Measurements from ENCODE around the gene ARMCX1. TPM values are rescaled to one million over a fixed set of nuclear protein-coding genes. Genes with fewer than 3 reads are reported as not detected.
A peak's percentile ranks its signal among the peaks of the same experiment; 100 is the strongest.
"Not testable (repeated sequence)": the region's sequence is repeated elsewhere in the genome, so short reads cannot be mapped to it uniquely, and the experiment has no call there.

Gene ARMCX1
- total RNA-seq = 28.1 and 29.2 TPM in 2 replicates

- peak; percentile 14 for DNase-seq (ENCODE audit: low read depth)
Observed at GRCh38 chrX:101550362-101550750, at the start of gene ARMCX1. TSS of gene ARMCX1 (plus strand) at chrX:101550547. CDS start at chrX:101552931, 2,384 bp downstream.

- DNase-seq (ENCODE audit: low read depth) = not testable (repeated sequence)
Observed at GRCh38 chrX:101502929-101503328, 47.4 kb upstream of the ARMCX1 start.

DNA sequence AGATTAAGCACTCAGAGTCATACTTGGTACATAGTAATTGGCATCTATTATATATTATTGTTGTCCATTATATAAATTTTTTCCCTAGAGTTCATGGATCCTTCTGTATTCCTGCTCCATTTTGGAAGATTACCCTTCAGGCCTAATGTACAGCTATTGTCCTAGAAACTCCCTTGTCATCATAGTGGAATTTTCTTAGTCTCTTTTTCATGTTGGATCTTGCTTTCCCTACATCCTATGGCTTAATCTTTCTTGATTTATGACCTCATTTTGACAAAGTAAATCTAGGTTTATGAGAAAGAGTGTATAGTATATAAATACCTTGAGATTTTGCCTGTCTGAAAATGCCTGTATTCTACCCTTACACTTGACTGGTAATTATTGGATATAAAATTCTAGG lies 43.0 kb upstream of the ARMCX1 start:
- DNase-seq (ENCODE audit: low read depth) = no peak

GRCh38 chrX:101507986-101508385 lies 42.4 kb upstream of the ARMCX1 start:
- no peak for DNase-seq (ENCODE audit: low read depth)

DNA sequence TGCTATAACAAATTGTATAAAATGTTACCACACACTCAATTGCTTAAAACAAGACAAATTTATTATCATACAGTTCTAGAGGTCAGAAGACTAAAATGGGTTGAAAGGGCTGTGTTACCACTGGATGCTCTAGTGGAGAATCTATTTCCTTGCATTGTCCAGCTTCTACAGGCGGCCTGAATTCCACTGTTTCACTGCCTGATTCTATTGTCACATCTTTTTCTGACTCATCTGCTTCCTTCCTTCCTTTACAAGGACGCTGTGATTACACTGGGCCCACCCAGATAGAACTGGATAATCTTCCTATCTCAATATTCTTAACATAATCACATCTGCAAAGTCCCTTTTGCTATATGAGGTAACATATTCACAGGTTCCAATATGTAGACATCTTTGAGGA lies 19.4 kb upstream of the ARMCX1 start:
- no peak for DNase-seq (ENCODE audit: low read depth)

DNA sequence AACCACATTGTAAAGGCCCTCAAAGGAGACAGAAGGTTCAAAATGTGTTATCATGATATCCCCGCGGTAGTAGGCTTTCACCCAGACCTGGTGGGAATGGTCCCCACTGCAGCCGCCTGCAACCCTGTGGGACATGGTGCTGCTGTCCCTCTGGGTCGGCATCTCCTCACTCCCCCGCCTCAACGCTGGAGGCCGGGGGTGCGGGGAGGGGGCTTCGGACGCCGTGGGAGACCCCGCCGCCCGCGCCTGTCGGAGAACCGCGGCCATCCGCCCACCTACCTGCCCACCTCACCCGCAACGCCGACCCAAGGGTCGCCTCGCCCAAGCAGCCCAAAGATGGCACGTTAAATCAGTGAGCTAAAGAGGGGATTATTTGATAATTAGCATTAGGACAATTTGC lies 11.2 kb upstream of the ARMCX1 start:
- DNase-seq (ENCODE audit: low read depth) = no peak

- peak; percentile 7 for DNase-seq (ENCODE audit: low read depth)
Observed at GRCh38 chrX:101550751-101551379, 518 bp downstream of the ARMCX1 start.

DNA sequence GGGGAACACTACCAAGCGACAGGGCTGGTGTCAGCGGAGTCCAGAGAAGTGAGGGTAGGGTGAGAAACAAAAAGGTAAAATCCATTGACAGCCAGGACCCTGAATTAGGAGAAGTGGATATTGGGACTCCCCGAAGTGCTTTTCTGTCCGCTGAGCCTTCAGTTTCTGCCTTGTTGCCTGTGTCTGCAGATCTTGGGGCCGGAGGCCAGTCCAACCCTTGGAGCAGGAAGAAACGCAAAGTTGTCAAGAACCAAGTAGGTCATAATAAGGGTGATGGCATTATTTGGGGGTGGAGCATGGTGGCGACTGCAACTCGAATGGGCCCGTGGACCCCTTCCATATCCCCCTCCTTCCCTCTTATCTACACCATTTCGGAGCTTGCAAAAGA lies 1.0 kb downstream of the ARMCX1 start:
- no peak for DNase-seq (ENCODE audit: low read depth)

DNA sequence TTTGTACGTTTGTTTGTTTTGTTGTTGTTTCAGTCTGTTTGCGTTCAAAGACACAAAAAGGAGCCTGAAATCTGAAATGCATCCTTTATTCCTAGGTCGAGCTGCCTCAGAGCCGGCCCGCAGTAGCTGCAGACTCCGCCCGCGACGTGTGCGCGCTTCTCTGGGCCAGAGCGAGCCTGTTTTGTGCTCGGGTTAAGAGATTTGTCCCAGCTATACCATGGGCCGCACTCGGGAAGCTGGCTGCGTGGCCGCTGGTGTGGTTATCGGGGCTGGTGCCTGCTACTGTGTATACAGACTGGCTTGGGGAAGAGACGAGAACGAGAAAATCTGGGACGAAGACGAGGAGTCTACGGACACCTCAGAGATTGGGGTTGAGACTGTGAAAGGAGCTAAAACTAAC lies 2.4 kb downstream of the ARMCX1 start:
- no peak for DNase-seq (ENCODE audit: low read depth)

DNA sequence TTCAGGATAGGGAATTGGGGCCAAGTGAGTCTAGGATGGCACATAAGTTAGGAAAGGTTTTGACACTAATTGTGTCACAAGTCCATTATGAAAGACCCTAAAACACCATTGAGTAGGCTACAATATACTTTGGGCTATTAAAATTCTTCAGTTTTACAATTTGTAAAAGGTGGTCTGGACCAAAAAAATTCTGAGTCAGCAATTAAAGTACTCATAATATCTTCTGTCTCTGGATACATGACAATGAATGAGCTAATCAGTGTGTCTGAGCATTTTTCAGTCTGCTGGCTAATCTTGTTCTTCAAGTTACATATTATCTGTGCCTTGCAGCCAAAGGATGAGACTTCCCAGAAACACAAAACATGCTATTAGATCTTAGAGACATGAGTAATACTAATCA lies 14.3 kb downstream of the ARMCX1 start:
- no peak for DNase-seq (ENCODE audit: low read depth)

GRCh38 chrX:101595739-101596419 lies 45.5 kb downstream of the ARMCX1 start:
- peak; percentile 76 for DNase-seq (ENCODE audit: low read depth)

DNA sequence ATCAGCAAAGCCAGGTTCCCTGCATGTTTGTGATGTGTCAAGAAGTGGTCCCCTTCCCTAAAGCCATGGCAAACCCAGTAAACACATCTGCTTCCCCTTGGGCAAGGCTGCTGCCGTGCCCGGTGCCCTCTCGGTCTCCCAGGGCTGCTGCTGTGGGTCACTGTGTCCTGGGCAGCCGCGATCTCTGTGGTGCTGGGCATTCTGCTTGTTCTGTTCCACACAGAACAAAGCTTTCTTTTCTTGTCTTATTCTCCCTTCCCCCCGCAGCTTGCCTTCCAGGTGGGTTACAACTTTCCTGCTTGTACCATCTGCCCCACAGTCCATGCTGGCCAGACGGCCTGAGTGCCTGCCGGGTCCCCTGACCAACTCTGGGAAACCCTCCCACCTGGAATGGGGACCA lies 49.2 kb downstream of the ARMCX1 start:
- DNase-seq (ENCODE audit: low read depth) = not testable (repeated sequence)

- no peak for DNase-seq (ENCODE audit: low read depth)
Observed at GRCh38 chrX:101602077-101602476, 51.7 kb downstream of the ARMCX1 start.

Other genes starting within 250 kb of the ARMCX1 start
- 1.2 and 10.7 TPM in 2 replicates for gene TIMM8A, start 201.8 kb upstream of the ARMCX1 start, total RNA-seq
- not detected in 2 replicates for gene BTK, start 164.4 kb upstream of the ARMCX1 start, total RNA-seq
- 807 and 955 TPM in 2 replicates for gene RPL36A, start 159.5 kb upstream of the ARMCX1 start, total RNA-seq
- 44.4 and 81.1 TPM in 2 replicates for gene GLA, start 142.6 kb upstream of the ARMCX1 start, total RNA-seq
- gene HNRNPH2, start 142.3 kb upstream of the ARMCX1 start, total RNA-seq = 99.3 and 123 TPM in 2 replicates
- gene ARMCX4, start 65.1 kb upstream of the ARMCX1 start, total RNA-seq = 0.69 and 5.5 TPM in 2 replicates
- gene ARMCX6, start 67.5 kb downstream of the ARMCX1 start, total RNA-seq = 23.9 and 28.7 TPM in 2 replicates
- gene ARMCX3, start 72.6 kb downstream of the ARMCX1 start, total RNA-seq = 66.5 and 93.5 TPM in 2 replicates
- 32.5 and 69.4 TPM in 2 replicates for gene ARMCX2, start 109.3 kb downstream of the ARMCX1 start, total RNA-seq

Measured in renal cortical epithelial cell (primary cell).